Measurements from ENCODE around the gene C11orf54.

Gene C11orf54

DNA sequence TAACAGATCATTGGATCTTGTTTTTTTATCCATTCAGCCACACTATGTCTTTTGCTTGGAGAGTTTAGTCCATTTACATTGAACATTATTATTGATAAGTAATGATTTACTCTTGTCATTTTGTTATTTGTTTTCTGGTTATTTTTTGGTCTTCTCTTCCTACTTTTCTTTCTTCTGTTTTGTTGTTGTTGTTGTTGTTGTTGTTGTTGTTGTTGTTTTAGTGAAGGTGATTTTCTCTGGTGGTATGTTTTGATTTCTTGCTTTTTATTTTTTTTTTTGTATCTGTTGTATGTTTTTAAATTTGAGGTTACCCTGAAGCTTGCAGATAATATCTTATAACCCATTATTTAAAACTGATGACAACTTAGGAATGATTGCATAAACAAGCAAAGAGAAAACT, 28.8 kb upstream of the C11orf54 start:
- H3K4me3 ChIP-seq (ENCODE audit: low read length) = no peak overlapping the region
- TF ChIP-seq, protein P1, sequence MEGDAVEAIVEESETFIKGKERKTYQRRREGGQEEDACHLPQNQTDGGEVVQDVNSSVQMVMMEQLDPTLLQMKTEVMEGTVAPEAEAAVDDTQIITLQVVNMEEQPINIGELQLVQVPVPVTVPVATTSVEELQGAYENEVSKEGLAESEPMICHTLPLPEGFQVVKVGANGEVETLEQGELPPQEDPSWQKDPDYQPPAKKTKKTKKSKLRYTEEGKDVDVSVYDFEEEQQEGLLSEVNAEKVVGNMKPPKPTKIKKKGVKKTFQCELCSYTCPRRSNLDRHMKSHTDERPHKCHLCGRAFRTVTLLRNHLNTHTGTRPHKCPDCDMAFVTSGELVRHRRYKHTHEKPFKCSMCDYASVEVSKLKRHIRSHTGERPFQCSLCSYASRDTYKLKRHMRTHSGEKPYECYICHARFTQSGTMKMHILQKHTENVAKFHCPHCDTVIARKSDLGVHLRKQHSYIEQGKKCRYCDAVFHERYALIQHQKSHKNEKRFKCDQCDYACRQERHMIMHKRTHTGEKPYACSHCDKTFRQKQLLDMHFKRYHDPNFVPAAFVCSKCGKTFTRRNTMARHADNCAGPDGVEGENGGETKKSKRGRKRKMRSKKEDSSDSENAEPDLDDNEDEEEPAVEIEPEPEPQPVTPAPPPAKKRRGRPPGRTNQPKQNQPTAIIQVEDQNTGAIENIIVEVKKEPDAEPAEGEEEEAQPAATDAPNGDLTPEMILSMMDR (IDR thresholded peaks at IDR 0.05; ENCODE audit: insufficient read depth, low read depth, low read length, missing control alignments) = no peak
- no peak for DNase-seq (ENCODE audit: low read depth)

DNA sequence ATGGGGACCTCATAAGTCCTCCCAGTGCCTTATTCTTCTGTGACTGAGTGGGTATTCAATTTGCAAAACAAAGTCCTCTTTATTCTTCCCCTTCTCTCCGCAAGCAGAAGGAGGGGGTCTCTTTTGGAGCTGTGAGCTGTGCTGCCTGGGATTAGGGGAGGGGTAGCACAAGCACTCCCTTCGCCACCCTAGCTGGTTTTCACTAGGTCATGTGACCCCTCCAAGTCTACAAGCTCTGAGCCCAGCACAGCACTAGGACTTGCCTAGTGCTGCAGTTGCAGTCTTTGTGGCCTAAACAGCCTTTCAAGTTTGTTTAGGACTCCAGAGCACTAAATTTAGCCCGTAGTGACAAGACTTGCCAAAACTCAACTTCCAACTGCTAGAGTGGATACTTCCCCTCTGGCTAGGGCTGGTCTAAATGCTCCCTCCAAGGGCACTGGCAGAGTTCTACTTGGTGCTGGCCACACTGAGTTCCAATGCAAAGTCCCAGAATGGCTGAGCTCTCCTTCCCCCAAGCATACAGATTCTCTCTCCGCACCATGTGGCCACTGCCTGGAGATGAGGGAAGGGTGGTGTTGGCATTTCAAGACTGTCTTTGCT, 25.6 kb upstream of the C11orf54 start:
- TF ChIP-seq, protein P1 (IDR thresholded peaks at IDR 0.05; ENCODE audit: insufficient read depth, low read depth, low read length, missing control alignments) = no peak
- no peak for DNase-seq (ENCODE audit: low read depth)
- no peak overlapping the region for H3K4me3 ChIP-seq (ENCODE audit: low read length)

DNA sequence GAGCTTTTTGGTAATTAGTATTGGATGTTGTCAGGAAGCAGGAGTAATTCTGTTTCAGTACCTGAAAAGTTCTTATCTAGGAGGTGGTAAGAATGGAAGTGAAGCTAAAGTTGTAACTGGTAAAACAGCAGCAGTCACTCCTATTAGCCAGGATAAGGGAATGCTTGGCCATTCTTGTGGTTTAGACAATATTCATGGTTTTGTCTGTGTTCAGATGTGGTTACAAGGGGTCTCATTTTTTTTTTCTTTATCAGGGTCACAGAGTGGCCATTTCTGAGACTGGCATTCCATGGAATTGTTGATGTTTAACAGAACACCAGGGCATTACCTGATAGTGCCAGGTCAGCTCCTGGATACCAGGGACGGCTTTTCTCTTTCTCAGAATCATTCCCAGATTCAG, 24.0 kb upstream of the C11orf54 start:
- DNase-seq (ENCODE audit: low read depth) = no peak
- H3K4me3 ChIP-seq (ENCODE audit: low read length) = no peak overlapping the region
- TF ChIP-seq, protein P1 (IDR thresholded peaks at IDR 0.05; ENCODE audit: insufficient read depth, low read depth, low read length, missing control alignments) = no peak

DNA sequence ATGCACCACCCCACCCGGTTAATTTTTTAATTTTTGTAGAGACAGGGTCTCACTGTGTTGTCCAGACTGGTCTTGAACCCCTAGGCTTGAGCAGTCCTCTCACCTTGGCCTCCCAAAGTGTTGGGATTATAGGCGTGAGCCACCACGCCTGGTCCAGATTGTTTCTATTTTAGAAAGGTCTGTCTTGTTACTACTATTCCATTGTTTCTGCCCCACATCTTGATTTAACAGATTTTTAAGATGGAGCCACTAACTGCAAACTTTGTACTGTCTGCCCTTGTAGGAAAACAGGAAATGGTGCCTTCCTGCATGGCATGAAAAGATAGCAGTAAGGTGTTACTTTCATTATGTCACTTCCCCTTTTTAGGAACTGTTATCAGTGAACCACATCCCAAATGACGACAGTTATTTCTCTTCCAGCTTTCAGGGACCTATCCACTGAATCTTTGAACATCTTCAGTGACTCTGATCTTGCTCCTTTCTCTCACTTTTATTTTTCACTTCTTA, 23.4 kb upstream of the C11orf54 start:
- no peak for DNase-seq (ENCODE audit: low read depth)
- no peak overlapping the region for H3K4me3 ChIP-seq (ENCODE audit: low read length)
- TF ChIP-seq, protein P1 (IDR thresholded peaks at IDR 0.05; ENCODE audit: insufficient read depth, low read depth, low read length, missing control alignments) = no peak

DNA sequence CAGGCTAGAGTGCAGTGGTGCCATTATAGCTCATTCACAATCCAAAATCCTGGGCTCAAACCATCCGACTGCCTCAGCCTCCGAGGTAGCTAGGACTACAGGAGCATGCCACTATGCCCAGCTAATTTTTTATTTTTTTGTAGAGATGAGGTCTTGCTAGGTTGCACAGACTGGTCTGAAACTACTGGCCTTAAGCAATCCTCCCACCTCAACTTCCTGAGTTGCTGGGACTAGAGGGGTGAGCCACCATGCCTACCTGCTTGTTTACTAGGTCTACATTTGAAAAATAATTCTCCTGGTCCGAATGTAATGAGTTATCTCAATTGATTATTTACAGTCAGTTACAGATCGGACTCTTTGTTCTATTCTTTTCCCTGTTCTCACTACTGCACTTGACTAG, 22.2 kb upstream of the C11orf54 start:
- TF ChIP-seq, protein P1 (IDR thresholded peaks at IDR 0.05; ENCODE audit: insufficient read depth, low read depth, low read length, missing control alignments) = no peak
- no peak for DNase-seq (ENCODE audit: low read depth)
- H3K4me3 ChIP-seq (ENCODE audit: low read length) = no peak overlapping the region

DNA sequence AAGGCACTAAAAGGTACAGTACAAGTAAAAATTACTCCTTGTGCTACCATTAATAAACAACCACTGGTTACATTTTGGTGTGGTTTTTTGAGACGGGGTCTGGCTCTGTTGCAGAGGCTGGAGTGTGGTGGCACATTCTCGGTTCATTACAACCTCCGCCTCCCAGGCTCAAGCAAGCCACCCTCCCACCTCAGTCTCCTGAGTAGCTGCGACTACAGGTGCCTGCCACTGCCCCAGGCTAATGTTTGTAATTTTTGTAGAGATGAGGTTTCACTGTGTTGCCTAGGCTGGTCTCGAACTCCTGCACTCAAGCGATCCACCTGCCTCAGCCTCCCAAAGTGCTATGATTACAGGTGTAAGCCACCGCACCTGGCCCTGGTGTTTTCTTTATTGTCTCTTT, 20.9 kb upstream of the C11orf54 start:
- TF ChIP-seq, protein P1 (IDR thresholded peaks at IDR 0.05; ENCODE audit: insufficient read depth, low read depth, low read length, missing control alignments) = no peak
- DNase-seq (ENCODE audit: low read depth) = no peak
- no peak overlapping the region for H3K4me3 ChIP-seq (ENCODE audit: low read length)

DNA sequence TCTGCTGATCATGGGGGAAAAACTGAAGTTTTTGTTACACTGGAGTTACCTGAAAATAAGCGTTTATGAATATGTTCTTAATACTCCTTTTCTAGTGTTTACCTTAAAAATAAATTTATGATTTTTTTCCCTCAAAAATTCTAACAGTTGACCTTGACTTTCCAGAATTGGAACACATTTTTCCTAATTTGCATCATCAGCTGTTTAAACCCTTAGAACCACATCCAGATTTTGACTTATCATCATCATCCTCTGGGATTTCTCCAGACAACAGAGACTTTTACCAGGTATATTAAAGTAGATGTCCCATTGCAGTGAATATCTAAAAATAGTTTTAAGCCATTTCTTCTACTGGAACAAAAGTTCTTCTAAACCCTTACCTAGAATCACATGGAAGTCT, 17.4 kb upstream of the C11orf54 start:
- TF ChIP-seq, protein P1 (IDR thresholded peaks at IDR 0.05; ENCODE audit: insufficient read depth, low read depth, low read length, missing control alignments) = no peak

More for the DNA sequence above, 17.4 kb upstream of the C11orf54 start:
- no peak for DNase-seq (ENCODE audit: low read depth)
- no peak overlapping the region for H3K4me3 ChIP-seq (ENCODE audit: low read length)

Measured in epithelial cell of esophagus (primary cell).